ENCODE data around the gene ARNT2. TPM values are rescaled to one million over a fixed set of nuclear protein-coding genes. Genes with fewer than 3 reads are reported as not detected.

Gene ARNT2
- total RNA-seq (1 to 10 TPM; 2.0 to 6.4 (median 3.3) TPM), polyA plus RNA-seq (1 to 10 TPM; 2.2 to 4.3 (median 4.0) TPM)
- long read RNA-seq, donor 1 = 0 reads
- long read RNA-seq, donor 2 = 0 reads
- long read RNA-seq, donor 3 = 0 reads
- long read RNA-seq, donor 4 = 0 reads
- long read RNA-seq, donor 5, partial matches to known transcripts = 0 of 4 reads
- long read RNA-seq, donor 5, other reads (novel, unspliced or antisense) = 4 of 4 reads
- long read RNA-seq, donor 6, partial matches to known transcripts = 0 of 1 reads
- long read RNA-seq, donor 6, other reads (novel, unspliced or antisense) = 1 of 1 reads
- long read RNA-seq, donor 7 = 0 reads
- long read RNA-seq, donor 8 = 0 reads
- long read RNA-seq, donor 9 = 0 reads
- long read RNA-seq, donor 10 = 0 reads

DNA sequence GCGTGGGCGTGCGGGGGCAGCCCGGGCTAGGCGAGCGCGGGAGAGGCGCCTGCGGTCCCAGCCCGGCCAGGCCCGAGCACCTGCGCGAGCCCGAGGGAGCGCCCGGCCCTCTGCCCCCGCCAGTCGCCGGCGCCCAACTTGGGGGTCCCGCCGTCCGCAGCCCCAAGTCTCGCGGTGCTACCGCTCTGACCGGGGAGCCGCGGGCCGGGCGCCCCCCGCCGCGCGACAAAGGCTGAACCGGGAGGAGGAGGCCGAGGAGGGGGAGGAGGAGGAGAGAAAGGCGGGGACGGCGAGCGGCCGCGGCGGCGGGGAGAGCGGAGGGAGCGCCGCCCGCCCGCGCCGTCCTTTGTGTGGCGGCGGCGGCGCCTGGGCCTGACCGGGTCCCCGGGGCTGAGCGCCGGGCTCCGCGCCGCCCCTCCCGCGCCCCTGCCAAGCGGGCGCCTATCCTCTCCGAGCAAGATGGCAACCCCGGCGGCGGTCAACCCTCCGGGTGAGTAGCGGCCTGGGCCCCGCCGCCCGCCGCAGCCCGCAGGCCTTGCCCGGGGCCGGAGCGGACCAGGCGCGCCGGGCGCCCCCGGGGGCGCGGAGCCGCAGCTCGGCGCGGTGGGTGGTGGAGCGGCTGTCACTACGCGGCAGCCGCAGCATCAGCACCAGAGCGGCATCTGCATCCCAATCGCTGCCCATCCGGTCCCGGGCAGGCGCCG, at the start of gene ARNT2:
Gene ARNT2, plus strand, starts transcription at position 326 of the 704 bp plus-strand sequence. Its CDS starts 134 bp downstream, at position 460.
- H3K4me1 ChIP-seq (replicated peaks in 1 of 2) = peaks cover 0 to 6% of the 10 kb centered on the region in 2 donors
- peak within 1 kb of the TSS in 2 of 4 donors; percentile 28 to 86 for H3K4me3 ChIP-seq
- TF ChIP-seq POLR2A (IDR thresholded peaks at IDR 0.05) (no peak), CTCF (IDR thresholded peaks at IDR 0.05) (no peak)
- 0 to 4% (median 0%) methylated on average over 18 to 102 of the region's 102 CpGs for WGBS, 4 donors
- peak in 4 of 7 donors; percentile 9 to 44 (median 20) for DNase-seq
- peak within 1 kb of the TSS in 2 of 5 donors; percentile 9 to 58 for H3K27ac ChIP-seq
- H3K9me3 ChIP-seq (replicated peaks in 1 of 3) = no peaks in the 10 kb centered on the region
- H3K27me3 ChIP-seq = no peaks in the 10 kb centered on the region
- no peaks in the 10 kb centered on the region for H3K36me3 ChIP-seq (replicated peaks in 1 of 2)
- intact Hi-C loops (cut with DNase I) = no loop called here

DNA sequence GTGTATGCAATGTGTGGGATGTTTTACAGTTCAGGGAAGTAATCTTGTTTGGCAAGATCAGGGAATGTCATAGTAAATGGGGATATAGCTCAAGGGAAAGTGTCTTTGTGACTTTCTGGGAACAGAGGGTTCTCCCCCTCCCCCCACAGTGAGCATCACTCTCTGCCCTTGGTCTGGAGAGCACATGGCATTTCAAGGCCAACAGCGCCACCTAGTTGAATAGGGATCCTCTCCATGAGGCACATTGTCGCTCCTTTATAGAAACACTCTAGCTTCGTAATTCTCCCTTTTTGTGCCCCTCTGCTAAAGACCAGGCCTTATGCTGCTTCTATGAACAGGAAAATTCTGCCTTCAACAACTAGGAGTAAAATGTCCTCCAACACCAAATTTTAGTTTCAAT, 37.1 kb upstream of the ARNT2 start:
- no peak for TF ChIP-seq CTCF (IDR thresholded peaks at IDR 0.05)
- TF ChIP-seq POLR2A (IDR thresholded peaks at IDR 0.05) = no peak
- DNase-seq = no peak
- H3K9me3 ChIP-seq (replicated peaks in 1 of 3) = peaks cover 0 to 14% (median 0%) of the 10 kb centered on the region in 3 donors
- no peaks in the 10 kb centered on the region for H3K36me3 ChIP-seq (replicated peaks in 1 of 2)
- no peaks in the 10 kb centered on the region for H3K4me1 ChIP-seq (replicated peaks in 1 of 2)
- H3K4me3 ChIP-seq = no peak overlapping the region
- 74 to 92% (median 81%) methylated on average over 3 of the region's 3 CpGs for WGBS, 4 donors
- no peak overlapping the region for H3K27ac ChIP-seq
- no peaks in the 10 kb centered on the region for H3K27me3 ChIP-seq
- intact Hi-C loops (cut with DNase I) = no loop called here

- intact Hi-C loops (cut with DNase I) = no loop called here
- WGBS, 4 donors = 31 to 56% (median 49%) methylated on average over 1 of the region's 1 CpG
- H3K27ac ChIP-seq = no peak overlapping the region
- no peak for DNase-seq
- no peaks in the 10 kb centered on the region for H3K36me3 ChIP-seq (replicated peaks in 1 of 2)
- no peak overlapping the region for H3K4me3 ChIP-seq
- H3K4me1 ChIP-seq (replicated peaks in 1 of 2) = no peaks in the 10 kb centered on the region
- no peaks in the 10 kb centered on the region for H3K27me3 ChIP-seq
- H3K9me3 ChIP-seq (replicated peaks in 1 of 3) = peaks cover 0 to 14% (median 0%) of the 10 kb centered on the region in 3 donors
- TF ChIP-seq POLR2A (IDR thresholded peaks at IDR 0.05) = no peak
- TF ChIP-seq CTCF (IDR thresholded peaks at IDR 0.05) = no peak
These were observed 36.5 kb upstream of the ARNT2 start for GRCh38 chr15:80367661-80368060.

DNA sequence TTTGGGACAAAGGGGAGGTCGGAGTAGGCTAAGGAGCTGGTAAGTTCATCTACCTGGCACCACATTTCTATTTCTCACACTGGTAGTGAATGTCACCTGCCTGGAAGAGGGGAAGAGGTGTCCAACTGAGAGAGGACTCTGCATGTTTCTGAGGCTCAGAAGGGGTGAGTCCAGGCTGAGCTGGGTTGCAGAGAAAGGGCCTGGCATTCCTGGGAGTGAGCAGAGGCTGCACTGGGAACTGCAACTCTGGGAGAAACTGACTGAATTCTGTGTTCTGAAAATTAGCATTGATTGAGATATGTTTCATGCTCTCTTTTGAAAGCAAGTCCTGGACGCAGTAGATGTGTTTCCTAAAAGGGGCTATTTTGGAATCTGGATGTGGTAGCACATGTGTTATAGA, 32.3 kb upstream of the ARNT2 start:
- TF ChIP-seq CTCF (IDR thresholded peaks at IDR 0.05) (no peak), POLR2A (IDR thresholded peaks at IDR 0.05) (no peak)
- WGBS, 4 donors = 83 to 98% (median 93%) methylated on average over 2 of the region's 2 CpGs

More for the DNA sequence above, 32.3 kb upstream of the ARNT2 start:
- Histone ChIP-seq H3K9me3 (replicated peaks in 1 of 3) (peaks cover 0 to 14% (median 0%) of the 10 kb centered on the region in 3 donors), H3K27ac (no peak overlapping the region), H3K27me3 (no peaks in the 10 kb centered on the region), H3K4me3 (no peak overlapping the region), H3K36me3 (replicated peaks in 1 of 2) (no peaks in the 10 kb centered on the region), H3K4me1 (replicated peaks in 1 of 2) (no peaks in the 10 kb centered on the region)
- no peak for DNase-seq
- intact Hi-C loops (cut with DNase I) = no loop called here
